Endometrial microvascular endothelial cells (primary cell): ENCODE measurements around the gene RXYLT1. TPM values are rescaled to one million over a fixed set of nuclear protein-coding genes. Genes with fewer than 3 reads are reported as not detected.

Experiments
- in situ Hi-C: cut with HindIII; loops from 2 replicates; pipeline ENCODE4 v1.10.0; 2017; ENCODE audit warnings: low sequenced_read_pairs, low pct_unique_long_range_greater_than_20kb; ENCODE audit errors: inconsistent ontology term
- total RNA-seq: library from RNA; depleted of rRNA; stranded (reverse); fragments of >200 nt; gene quantifications from one replicate; pipeline ENCODE4 v1.2.3, GENCODE V29; 2015; ENCODE audit errors: inconsistent ontology term

Gene RXYLT1
- total RNA-seq, 1 donor from 2014 or later = 18.8 TPM

DNA sequence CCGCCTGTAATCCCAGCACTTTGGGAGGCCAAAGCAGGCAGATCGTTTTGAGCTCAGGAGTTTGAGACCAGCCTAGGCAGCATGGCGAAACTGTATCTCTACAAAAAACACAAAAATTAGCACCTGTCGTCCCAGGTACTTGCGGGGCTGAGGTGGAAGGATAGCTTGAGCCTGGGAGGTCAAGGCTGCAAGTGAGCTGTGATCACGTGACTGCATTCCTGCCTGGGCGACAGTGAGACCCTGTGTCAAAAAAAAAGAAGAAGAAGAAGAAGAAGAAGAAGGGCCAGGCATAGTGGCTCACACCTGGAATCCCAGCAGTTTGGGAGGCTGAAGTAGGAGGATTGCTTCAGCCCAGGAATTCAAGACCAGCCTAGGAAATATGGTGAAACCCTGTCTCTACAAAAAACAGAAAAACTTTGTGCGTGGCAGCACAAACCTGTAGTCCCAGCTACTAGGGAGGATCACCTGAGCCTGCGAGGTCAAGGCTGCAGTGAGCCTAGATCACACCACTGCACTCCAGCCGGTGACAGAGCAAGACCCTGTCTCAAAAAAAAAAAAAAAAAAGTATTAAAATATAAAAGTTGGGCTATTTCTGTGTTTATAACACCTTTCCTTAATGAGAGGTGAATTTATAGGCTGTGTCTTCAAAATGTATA lies 15.5 kb downstream of the RXYLT1 start:
- in situ Hi-C loops = no loop called here

DNA sequence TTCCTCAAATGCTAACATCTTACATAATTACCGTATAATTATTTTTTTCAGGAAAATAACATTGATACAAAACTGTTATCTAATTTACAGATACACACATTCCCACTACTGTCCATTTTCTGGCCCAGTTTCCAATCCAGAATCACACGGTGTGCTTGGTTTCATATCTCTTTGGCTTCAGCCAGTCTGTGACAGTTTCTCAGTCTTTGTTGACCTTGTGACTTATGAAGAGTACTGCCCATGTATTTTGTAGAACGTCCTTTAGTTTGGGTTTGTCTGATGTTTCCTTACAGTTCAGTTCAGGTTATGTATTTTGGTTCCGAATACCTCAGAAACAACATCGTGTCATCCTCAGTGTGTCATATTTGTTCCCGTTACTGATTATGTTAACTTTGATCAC lies 16.2 kb downstream of the RXYLT1 start:
- in situ Hi-C loops = no loop called here

DNA sequence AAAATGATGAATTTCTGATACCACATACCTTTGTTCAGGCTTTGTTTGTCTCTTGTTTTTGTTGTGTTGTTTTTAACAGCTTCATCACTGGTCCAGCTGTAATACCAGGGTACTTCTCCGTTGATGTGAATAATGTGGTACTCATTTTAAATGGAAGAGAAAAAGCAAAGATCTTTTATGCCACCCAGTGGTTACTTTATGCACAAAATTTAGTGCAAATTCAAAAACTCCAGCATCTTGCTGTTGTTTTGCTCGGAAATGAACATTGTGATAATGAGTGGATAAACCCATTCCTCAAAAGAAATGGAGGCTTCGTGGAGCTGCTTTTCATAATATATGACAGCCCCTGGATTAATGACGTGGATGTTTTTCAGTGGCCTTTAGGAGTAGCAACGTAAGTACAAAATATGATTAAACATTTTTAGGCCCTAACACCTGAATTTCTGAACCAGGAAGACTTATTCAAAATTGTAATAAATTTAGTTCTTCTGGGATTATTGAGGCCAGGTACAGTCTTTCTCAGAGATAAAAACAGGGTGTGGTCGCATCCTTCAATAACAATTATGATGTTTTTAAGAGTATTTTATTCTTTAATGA lies 22.4 kb downstream of the RXYLT1 start:
- in situ Hi-C loops = no loop called here

DNA sequence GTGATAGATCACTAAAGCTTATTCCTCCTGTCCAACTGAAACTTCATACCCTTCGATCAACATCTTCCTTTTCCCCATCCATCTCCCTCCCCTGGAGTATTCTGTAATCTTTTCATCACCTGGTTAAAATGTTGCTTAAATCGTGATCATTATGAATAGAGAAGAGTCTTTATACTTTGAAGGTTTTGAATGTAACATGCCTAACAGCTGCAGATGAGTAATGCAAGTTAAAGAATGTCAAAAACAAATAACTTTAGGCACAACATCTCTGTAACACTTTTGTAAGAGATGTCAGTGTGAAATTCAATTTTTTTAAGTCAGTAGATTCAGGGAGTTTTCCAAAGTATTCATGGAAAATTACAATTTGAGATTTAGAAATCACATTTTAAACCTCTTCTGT lies 25.0 kb downstream of the RXYLT1 start:
- in situ Hi-C loops = no loop called here

DNA sequence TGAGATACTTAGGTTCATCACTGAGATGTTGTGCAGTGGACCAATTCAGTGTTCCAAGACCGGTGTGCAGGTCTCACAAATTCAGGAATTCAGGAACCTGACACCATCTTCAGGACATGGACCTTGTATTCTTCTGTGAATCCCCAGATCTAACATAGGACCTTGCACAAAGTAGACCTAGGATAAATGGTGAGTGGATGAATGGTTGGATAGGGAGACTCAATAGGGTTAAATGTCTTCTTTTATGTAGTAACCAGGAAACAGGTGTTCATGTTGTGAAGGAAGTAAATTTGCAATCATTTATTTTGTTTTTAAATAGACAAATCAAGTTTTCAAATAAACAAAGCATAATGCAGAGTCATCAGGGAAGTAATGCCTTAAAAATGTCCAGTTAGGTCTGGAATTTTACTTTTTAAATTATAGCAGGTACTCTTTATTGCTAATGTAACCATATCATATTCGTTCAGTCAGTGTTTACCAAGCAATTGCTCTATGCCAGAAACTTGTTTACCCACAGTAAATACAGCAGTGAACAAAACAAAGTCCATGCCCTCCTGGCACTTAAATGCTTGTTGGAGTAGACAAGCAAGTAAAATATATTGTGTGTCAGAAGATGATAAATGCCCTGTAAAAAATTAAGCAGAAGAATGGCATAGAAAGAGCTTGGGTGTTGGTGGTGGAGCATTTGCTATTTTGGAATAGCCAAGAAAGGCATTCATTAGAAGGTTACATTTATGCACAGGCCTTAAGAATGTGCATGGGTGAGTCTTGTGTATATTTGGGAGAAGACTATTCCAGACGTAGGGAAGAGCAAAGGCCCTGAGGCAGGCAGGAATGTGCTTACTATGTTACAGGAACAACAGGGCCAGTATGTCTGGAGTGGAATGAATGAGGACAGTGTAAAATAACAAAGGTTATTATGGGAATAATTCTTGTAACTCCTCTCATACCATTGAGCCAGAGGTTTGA lies 26.3 kb downstream of the RXYLT1 start:
- in situ Hi-C loops = no loop called here

DNA sequence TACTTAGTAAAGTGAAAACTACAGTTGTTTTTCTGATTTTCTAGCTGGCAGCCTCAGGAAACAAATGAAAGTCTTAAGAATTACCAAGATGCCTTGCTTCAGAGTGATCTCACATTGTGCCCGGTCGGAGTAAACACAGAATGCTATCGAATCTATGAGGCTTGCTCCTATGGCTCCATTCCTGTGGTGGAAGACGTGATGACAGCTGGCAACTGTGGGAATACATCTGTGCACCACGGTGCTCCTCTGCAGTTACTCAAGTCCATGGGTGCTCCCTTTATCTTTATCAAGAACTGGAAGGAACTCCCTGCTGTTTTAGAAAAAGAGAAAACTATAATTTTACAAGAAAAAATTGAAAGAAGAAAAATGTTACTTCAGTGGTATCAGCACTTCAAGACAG lies 28.9 kb downstream of the RXYLT1 start:
- in situ Hi-C loops = no loop called here

DNA sequence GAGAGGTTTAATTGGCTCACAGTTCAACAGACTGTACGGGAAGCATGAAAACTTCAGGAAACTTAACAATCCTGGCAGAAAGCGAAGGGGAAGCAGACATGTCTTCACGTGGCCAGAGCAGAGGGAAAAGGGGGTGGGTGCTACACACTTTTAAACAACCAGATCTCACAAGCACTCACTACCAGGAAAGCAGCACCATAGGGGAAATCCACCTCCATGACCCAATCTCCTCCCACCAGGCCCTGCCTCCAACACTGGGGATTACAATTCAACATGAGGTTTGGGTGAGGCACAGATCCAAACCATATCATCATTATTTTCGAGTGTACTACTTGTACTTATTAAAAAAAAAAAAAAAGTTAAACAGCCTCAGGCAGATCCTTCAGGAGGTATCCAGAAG lies 29.9 kb downstream of the RXYLT1 start:
- in situ Hi-C loops = no loop called here

DNA sequence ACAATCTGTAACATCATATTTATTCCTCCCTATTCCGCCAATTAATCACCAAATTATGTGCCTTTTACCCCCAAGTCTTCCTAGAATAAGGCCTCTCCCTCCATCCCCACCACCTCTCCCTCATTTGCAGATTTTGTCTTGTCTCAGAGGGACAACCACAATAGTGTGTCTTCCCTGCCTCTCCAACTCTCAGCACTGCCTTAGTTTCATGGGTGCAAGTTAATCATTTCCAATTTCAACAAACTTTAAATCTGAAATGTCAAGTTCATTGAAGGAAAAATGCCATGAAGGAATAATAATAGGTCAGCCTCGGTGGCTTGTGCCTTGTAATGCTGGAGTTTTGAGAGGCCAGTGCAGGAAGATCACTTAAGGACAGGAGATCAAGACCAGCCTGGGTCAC lies 31.6 kb downstream of the RXYLT1 start:
- in situ Hi-C loops = no loop called here

DNA sequence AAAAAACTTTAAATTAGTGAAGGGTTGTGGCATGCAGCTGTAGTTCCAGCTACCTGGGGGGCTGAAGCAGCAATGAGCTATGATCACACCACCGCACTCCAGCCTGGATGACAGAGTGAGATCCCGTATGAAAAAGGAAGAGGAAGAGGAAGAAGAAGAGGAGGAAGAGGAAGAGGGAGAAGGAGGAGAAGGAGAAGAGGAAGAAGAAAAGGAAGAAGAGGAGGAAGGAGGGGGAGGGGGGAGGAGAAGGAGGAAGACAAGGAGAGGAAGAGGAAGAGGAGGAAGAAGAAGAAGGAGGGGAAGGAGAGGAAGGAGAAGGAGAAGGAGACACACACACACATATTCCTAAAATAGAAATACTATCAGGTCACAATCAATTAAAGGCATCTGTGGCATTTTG lies 32.0 kb downstream of the RXYLT1 start:
- in situ Hi-C loops = no loop called here

DNA sequence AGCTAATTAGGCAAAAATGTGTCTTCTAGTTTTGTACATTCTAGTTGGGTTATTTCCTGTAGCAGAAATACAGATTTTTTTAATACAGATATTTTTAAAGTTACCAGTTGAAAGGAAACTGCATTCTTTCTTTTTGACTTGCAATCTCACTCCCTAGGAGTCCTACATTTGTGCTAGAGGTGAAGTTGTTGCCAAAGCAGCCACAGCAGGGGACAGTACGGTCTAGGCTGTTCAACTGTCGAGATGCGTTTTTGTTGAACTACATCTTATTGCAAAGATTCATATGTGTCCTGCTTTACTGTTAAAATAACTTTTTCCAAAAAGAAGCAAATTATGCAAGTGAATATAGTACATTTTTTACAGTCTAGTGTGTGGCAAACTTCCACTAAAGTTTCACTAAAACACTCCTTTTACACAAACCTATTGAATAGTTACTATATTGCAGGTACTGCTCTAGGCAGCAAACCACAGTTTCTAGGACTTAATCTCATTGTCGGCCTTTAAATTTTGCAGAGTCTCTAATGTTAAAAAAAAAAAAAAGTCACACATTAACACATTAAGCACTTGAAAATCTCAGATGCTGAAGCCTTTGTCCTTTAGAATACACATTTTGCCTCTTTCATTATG lies 34.5 kb downstream of the RXYLT1 start:
- in situ Hi-C loops = no loop called here

DNA sequence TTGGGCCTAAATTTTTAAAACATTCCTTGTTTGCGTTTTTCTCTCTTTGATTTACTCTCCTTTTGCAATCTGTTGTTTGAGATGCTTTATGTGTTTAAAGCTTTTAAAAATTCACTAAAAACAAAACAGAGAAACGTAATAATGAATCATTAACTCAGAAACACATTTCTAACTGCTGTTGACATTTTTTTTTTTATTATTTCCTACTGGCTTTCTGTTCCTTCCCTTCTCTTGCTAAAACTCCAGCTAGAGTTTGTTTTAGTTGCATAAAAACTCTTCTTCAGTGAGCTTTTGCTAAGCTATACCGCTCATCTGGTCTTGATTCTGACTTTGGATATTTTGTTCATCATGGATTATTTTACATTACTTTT lies 35.8 kb downstream of the RXYLT1 start:
- in situ Hi-C loops = no loop called here

DNA sequence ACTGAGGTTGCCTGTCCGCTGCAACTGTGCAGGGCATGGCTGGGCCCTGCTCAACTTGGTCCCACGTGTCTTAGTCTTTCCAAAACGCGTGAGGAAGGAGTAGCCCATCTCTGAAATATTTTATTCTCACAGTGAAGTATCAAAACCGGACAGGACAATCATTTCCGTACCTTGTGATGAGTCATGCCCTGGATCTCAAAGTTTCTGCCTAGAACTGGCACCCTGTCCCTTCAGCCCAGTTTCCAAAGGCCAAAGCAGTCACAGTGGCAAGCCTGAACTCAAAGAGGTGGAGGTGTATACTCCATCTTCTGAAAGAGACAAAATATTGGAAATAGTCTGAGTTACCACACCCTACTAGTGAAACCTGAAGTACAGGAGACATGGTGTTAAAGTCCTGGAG lies 36.3 kb downstream of the RXYLT1 start:
- in situ Hi-C loops = no loop called here

DNA sequence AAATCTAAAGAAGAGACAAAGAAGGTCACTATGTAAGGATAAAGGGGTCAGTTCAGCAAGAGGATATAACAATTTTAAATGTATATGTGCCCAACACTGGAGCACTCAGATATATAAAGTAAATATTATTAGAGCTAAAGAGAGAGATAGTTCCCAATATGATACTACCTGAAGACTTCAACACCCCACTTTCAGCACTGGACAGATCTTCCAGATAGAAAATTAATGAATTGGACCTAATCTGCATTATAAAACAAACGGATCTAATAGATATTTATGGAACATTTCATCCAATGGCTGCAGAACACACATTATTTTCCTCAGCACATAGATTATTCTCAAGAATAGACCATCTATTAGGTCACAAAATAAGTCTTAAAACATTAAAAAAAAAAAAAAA lies 40.7 kb downstream of the RXYLT1 start:
- in situ Hi-C loops = no loop called here

DNA sequence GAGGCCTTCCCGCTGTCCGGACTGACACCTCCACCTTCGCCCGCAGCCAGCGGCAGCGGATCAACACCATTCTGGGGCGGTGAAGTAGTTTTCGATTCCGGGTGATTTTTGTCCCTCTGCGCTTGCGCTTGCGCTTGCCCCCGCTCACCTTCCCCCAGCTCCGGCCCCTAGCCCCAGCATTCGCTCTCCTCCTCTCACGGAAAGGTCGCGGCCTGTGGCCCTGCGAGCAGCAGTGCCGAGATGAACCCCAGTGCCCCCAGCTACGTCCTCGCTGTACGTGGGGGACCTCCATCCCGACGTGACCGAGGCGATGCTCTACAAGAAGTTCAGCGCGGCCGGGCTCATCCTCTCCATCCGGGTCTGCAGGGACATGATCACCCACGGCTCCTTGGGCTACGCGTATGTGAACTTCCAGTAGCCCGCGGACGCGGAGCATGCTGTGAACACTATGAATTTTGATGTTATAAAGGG lies 42.1 kb downstream of the RXYLT1 start:
- in situ Hi-C loops = no loop called here

DNA sequence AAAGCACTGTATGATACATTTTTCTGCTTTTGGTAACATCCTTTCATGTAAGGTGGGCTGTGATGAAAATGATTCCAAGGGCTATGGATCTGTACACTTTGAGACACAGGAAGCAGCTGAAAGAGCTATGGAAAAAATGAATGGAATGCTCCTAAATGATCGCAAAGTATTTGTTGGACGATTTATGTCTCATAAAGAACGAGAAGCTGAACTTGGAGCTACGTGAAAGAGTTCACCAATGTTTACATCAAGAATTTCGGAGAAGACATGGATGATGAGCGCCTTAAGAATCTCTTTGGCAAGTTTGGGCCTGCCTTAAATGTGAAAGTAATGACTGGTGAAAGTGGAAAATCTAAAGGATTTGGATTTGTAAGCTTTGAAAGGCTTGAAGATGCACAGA lies 42.6 kb downstream of the RXYLT1 start:
- in situ Hi-C loops = no loop called here

DNA sequence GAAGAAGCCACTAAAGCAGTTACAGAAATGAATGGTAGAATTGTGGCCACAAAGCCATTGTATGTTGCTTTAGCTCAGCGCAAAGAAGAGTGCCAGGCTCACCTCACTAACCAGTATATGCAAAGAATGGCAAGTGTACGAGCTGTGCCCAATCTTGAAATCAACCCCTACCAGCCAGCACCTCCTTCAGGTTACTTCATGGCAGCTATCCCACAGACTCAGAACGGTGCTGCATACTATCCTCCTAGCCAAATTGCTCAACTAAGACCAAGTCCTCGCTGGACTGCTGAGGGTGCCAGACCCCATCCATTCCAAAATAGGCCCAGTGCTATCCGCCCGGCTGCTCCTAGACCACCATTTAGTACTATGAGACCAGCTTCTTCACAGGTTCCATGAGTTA lies 43.3 kb downstream of the RXYLT1 start:
- in situ Hi-C loops = no loop called here

DNA sequence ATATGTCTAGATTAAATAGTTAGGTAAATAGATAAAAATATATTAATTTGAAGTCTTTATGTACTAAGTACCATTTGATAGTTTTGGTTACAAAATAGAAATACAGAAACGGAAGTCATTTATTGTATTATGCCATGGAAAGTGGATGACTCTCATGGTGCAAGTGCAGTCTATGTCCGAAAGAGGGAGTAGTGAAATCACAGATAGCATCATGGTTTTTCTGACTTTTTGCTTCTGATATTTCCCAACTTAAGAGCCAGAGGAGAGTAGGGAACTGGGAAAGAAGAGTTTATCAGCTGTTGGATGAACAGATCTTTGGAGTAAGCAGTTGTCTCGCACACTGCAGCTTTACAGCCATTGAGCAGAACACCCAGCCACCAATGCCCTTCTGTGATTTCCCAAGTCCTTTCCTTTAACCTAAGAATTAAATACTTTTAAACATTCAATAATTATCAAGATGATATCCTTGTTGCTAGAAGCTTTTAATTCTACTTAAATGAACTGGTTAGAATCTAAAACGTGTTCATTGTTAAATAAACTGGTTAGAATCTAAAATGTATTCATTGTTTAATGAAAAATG lies 46.4 kb downstream of the RXYLT1 start:
- in situ Hi-C loops = no loop called here

DNA sequence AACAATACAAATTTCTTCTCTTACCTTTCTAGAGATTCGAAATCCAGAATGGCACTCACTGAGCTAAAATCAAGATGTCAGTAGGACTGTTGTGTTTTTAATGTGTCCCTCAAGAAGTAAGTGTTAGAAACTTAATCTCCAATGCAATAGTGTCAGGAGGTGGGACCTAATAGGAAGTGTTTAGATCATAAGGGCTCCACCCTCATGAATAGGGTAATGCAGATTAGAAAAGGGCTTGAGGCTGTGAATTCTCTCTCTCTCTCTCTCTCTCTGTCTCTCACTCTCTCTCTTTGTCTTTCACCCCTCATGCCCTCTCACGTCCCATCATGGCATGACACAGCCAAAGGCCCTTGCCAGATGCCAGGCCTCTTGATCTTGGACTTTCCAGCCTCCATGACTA lies 49.2 kb downstream of the RXYLT1 start:
- in situ Hi-C loops = no loop called here

DNA sequence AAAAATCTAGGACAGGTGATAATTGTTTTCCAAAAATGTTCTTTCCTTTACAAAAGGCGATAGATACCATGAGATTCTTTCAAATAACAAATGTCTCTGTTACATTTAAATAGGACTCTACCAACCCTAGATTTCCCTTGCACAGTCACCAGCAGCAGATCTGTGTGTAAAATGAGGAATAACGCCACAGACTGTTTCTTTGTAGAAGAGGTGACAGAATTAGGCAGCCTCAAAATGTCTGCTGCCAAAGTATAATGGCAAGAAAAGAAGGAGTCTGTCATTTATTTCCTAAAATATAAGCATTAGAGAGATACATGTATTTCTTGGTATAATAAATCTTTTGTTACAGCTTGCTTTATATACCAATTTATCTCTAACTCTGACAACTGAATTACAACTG lies 56.3 kb downstream of the RXYLT1 start:
- in situ Hi-C loops = no loop called here
